ENCODE data around the gene CYSRT1. TPM values are rescaled to one million over a fixed set of nuclear protein-coding genes. Genes with fewer than 3 reads are reported as not detected.

CYSRT1 gene
- total RNA-seq, 1 experiment from 2014 or later, result 3.0 TPM

- intact Hi-C loops (cut with micrococcal nuclease; ENCODE audit: unreplicated experiment), result no loop called here
- H3K27me3 Mint-ChIP-seq (ENCODE audit: unreplicated experiment), result no peaks in the 10 kb centered on the region
- BruUV-seq (replicated peaks), result no TSS peak
- no peak overlapping the region for H3K4me3 Mint-ChIP-seq (ENCODE audit: low read depth, unreplicated experiment)
- H3K9me3 Mint-ChIP-seq (ENCODE audit: low read depth, unreplicated experiment), result no peaks in the 10 kb centered on the region
- CTCF ChIA-PET, result interaction anchor here (0.5 kb wide), 1 partner anchor 45 kb away, joined by 3 read pairs; no protein-coding TSS in a partner anchor
- no peak for DNase-seq
- TF ChIP-seq, protein P1, sequence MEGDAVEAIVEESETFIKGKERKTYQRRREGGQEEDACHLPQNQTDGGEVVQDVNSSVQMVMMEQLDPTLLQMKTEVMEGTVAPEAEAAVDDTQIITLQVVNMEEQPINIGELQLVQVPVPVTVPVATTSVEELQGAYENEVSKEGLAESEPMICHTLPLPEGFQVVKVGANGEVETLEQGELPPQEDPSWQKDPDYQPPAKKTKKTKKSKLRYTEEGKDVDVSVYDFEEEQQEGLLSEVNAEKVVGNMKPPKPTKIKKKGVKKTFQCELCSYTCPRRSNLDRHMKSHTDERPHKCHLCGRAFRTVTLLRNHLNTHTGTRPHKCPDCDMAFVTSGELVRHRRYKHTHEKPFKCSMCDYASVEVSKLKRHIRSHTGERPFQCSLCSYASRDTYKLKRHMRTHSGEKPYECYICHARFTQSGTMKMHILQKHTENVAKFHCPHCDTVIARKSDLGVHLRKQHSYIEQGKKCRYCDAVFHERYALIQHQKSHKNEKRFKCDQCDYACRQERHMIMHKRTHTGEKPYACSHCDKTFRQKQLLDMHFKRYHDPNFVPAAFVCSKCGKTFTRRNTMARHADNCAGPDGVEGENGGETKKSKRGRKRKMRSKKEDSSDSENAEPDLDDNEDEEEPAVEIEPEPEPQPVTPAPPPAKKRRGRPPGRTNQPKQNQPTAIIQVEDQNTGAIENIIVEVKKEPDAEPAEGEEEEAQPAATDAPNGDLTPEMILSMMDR (IDR thresholded peaks at IDR 0.05; ENCODE audit: unreplicated experiment), result no peak
- H3K4me1 Mint-ChIP-seq (ENCODE audit: low read depth, unreplicated experiment), result peaks cover 6% of the 10 kb centered on the region
- H3K27ac Mint-ChIP-seq (ENCODE audit: unreplicated experiment), result no peak overlapping the region
- peaks cover 50% of the 10 kb centered on the region for H3K36me3 Mint-ChIP-seq (ENCODE audit: insufficient read depth, unreplicated experiment)
Observed at GRCh38 chr9:137221506-137222111, 3.4 kb upstream of the CYSRT1 start.

GRCh38 chr9:137222190-137223077 lies 2.5 kb upstream of the CYSRT1 start, which contains the start of gene RNF208:
RNF208 (minus strand) TSS chr9:137222240; CDS start chr9:137221212, 1,028 bp downstream.
- DNase-seq, result no peak
- peaks cover 13% of the 10 kb centered on the region for H3K4me1 Mint-ChIP-seq (ENCODE audit: low read depth, unreplicated experiment)
- intact Hi-C loops (cut with micrococcal nuclease; ENCODE audit: unreplicated experiment), result no loop called here
- TF ChIP-seq, protein P1 (IDR thresholded peaks at IDR 0.05; ENCODE audit: unreplicated experiment), result no peak
- no peaks in the 10 kb centered on the region for H3K27me3 Mint-ChIP-seq (ENCODE audit: unreplicated experiment)
- H3K4me3 Mint-ChIP-seq (ENCODE audit: low read depth, unreplicated experiment), result peak within 1 kb of the TSS; percentile 70
- CTCF ChIA-PET, result interaction anchor here (0.5 to 1.4 kb wide), 7 partner anchors 8 to 60 kb away, joined by 3 to 5 read pairs (median 3); partner anchors contain the start of gene TPRN
- BruUV-seq (replicated peaks), result no TSS peak
- H3K9me3 Mint-ChIP-seq (ENCODE audit: low read depth, unreplicated experiment), result no peaks in the 10 kb centered on the region
- H3K27ac Mint-ChIP-seq (ENCODE audit: unreplicated experiment), result peak within 1 kb of the TSS; percentile 69
- peaks cover 51% of the 10 kb centered on the region for H3K36me3 Mint-ChIP-seq (ENCODE audit: insufficient read depth, unreplicated experiment)

DNA sequence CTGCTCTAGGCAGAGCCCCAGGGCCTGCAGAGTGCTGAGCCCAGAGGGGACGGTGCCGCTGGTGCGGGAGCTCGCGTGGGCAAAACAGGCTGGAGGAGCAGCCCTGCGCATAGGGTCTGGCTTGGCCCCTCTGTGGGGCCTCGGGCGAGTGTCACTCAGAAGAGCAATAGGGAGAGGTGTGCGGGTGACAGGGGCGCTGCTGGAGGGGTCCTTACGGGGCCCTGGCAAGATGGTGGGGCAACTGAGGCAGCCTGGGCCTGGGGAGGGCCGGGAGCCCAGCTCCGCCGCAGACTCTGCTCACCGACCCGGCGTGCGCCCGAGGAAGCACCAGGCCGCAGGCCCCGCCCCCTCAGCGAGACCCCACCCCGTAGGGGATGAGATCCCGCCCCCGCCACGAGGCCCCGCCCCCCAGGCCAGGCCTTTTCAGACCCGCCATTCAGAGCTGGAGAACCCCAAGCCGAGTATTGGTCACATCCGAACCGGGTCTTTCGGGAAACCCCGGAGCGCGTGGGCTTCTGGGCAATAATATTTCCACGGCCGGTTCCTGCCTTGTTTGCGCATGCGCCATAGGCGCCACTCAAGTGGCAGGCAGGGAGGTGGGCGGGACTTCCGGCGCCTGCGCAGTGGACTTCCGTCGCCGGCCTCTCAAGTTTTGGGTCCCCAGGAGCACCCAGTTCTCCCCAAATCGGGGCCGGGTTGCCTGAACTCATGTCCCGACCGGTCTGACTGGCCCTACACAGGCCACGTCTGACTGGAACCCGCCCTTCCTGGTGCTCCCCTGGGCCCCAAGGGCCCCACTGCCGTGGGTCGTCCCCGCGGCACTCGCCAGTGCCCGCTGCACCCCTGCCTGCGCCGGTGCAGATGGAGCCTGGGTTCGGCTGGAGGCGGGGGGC lies 1.6 kb upstream of the CYSRT1 start:
- Mint-ChIP-seq H3K4me3 (ENCODE audit: low read depth, unreplicated experiment) (peak overlapping the region; percentile 70), H3K36me3 (ENCODE audit: insufficient read depth, unreplicated experiment) (peaks cover 49% of the 10 kb centered on the region), H3K27me3 (ENCODE audit: unreplicated experiment) (no peaks in the 10 kb centered on the region), H3K27ac (ENCODE audit: unreplicated experiment) (peak overlapping the region; percentile 69), H3K9me3 (ENCODE audit: low read depth, unreplicated experiment) (no peaks in the 10 kb centered on the region), H3K4me1 (ENCODE audit: low read depth, unreplicated experiment) (peaks cover 19% of the 10 kb centered on the region)
- TF ChIP-seq, protein P1 (IDR thresholded peaks at IDR 0.05; ENCODE audit: unreplicated experiment), result no peak
- CTCF ChIA-PET, result interaction anchor here (0.6 to 1.4 kb wide), 11 partner anchors 9 to 1172 kb away, joined by 3 to 8 read pairs (median 4); partner anchors contain the start of gene TPRN
- intact Hi-C loops (cut with micrococcal nuclease; ENCODE audit: unreplicated experiment), result no loop called here
- DNase-seq, result peak; percentile 92
- no TSS peak for BruUV-seq (replicated peaks)

Measured in Calu3 (cell line).